Ammon's horn (tissue), 1 donor: Measurements from ENCODE around the gene DNAJA2.
"Not testable (repeated sequence)": the region's sequence is repeated elsewhere in the genome, so short reads cannot be mapped to it uniquely, and the experiment has no call there.

ENCODE experiments used
- DNase-seq: peaks from one replicate; pipeline ENCODE4 v3.0.0-alpha.2; 2016; ENCODE audit warnings: low spot score

Gene DNAJA2

DNA sequence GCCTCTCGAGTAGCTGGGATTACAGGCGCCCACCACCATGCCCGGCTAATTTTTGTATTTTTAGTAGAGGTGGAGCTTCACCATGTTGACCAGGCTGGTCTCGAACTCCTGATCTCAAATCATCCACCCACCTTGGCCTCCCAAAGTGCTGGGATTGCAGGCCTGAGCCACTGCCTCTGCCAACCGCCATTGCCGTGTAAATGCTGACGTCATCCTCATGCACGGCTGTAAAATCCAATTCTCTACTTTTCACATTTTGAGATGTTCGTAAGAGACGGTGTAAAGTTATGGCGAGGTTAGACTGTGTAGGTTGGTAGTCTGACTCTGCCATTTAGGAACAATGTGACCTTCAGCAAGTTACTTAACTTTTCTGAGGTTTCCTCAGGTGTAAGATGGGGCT is 1.7 kb upstream of the DNAJA2 start:
- no peak for DNase-seq

- DNase-seq = no peak
These were observed 878 bp upstream of the DNAJA2 start for GRCh38 chr16:46974352-46974751.

GRCh38 chr16:46973996-46974324 is 486 bp upstream of the DNAJA2 start:
- no peak for DNase-seq

- DNase-seq = peak; percentile 15
These were observed 856 bp downstream of the DNAJA2 start for GRCh38 chr16:46972429-46973206.

GRCh38 chr16:46971271-46971670 is 2.2 kb downstream of the DNAJA2 start:
- DNase-seq = no peak

DNA sequence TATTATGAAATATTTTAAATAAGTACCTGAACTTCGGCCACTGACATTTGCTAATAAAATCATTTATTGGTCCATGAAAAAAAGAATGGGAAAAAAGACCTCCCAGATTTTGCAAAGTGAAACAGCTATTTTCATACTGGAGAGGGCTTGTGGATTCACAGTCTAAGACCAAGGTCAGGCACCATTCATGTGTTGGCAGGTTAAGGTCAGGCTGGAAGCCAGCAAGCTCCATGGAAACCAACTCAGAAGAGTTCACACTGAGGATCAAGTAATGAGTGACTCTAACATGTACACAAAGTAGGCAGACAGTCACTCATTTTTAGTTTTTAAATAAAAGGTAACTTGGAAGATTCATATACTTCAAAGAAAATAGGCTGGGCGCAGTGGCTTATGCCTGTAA is 3.4 kb downstream of the DNAJA2 start:
- peak; percentile 38 for DNase-seq

DNA sequence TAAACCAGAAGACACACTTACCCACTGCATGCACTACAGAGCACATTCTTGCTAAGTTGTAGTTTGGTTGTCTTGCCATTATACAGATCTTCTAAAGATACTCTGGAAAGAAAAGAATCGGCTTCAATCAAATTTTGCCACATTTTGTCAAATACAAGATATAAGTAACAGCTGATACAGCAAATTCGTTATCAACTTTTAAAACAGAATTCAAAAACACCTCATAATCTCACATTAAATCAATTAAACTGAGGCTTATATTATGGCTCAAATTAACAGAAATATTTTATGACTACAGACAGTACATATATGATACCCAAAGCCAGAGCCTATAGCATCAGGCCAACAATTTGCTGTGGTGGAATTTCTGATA is 5.4 kb downstream of the DNAJA2 start:
- DNase-seq = no peak

DNA sequence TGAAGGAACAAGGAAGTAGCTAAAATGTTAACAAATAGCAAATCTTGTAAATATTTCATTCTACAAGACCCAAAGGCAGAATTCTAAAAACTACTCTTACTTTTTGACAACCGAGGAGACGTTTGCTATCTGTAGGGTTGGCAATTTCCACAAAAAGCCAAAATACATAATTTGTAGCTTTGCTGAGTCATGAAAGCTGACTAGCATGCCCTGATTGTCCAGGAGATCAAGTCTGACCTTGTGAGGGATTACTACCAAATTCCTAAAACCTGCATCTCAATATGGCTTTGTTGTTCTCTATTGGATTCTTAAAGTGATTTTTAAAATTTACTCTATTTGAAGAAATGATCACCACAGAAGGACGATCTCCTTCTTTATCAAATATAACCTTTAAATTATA is 10.8 kb downstream of the DNAJA2 start:
- no peak for DNase-seq

DNA sequence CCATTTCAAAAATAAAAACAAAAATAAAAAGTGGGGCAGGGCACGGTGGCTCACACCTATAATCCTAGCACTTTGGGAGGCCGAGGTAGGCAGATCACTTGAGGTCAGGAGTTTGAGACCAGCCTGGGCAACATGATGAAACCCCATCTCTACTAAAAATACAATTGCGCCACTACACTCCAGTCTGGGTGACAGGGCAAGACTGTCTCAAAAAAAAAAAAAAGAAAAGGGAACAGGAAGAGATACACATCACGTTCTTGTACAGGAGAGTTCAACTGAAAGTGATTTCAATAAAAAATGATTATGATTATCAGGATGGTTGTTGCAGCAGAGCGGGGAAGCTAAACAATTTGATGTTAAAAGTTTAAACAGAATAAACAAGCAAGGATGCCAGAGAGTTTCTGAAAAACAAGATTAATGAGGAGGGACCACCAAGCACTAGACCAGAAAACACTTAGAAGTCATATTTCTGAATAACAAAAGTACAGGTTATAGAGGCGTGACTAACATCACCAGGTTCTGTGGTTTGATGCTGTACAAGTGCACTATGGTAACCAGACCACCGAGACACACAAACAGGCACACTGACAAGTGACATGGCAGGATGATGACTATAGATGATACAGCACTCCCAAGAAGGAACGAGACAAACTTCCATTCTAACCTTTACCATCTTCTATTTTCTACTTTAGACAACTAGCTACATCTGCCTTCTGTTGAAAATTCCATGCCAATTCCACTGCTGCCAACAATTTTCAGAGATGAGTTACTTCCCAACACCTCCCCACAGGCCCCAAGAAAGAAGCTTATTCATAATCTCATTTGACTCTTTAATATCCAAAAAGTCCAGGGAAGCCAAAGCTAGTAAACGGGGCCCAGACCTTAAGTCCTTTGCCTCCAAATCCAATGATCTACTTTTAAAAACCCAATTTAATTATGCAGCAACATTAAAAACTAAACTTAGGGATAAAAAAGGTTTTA is 11.8 kb downstream of the DNAJA2 start:
- peak; percentile 13 for DNase-seq

- no peak for DNase-seq
These were observed 18.9 kb downstream of the DNAJA2 start for GRCh38 chr16:46954562-46954961.

DNA sequence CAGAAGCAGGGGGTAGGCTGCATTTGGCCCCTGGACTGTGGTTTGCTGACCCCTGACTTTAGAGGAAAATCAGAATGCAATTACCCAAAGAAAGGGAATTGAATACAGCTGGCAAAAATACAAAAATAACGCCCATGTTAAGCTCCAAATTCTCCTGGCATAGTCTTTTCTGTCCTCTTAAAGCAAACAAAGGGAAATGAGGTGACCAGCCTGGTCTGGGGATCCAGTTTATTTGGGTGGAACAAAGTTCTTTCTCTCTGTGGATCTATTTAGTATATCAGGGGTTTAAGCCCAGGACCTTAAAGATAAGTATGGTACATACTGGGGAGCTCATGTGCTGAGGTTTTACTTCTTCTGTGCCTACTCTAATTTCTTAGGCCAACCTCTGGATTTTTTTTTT is 23.5 kb downstream of the DNAJA2 start:
- no peak for DNase-seq

DNA sequence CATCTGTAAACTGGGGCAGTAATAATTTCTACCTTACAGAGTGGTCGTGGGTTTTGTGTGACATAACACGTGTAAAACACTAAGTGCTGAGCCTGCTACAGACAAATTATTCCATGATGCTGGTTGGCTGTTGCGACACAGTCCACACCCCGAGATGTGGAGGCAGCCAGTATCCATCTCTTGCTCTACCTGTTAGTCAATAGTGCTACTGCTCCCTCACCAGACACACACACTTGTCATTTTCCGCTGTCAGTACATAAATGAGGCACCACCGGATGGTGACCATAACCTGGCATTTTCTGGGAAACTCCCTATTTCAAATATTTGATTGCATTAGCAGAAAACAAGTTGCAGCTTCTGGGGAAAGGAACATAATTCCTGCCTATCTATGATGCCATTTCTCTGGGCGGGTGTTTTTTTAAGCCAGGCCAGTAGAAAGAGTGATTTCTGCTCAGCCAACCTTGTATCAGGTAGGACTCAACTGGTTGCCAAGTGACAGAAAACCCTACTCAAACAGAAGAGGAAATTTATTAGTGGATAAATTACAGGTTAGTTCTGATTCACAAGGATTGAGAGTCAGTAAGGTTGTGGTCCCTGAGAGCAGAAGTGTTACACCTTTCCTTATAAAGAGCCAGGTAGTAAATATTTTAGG is 24.1 kb downstream of the DNAJA2 start:
- DNase-seq = no peak

DNA sequence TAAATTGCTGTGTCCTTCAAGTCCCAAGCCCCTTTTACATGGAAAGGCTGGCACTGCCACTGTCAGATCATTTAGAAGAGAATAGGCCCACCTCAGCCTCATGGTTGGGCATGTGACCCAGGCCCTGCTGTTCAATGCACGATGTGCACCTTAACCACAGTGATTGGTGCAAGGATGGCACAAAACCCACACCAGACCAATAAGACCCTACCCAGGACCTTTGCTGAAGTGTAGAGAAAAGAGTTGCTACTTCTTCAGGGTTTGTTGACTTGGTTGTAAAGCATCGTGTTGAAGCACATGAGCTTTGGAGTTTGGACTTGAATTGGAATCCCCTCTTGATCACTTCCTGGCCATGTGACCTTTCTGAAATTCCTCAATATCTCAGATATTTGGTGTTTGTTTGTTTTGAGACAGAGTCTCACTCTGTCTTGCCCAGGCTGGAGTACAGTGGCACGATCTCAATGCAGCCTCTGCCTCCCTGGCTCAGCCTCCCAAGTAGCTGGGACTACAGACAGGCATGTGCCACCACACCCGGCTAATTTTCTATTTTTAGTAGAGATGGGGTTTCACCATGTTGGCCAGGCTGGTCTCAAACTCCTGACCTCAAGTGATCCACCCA is 24.8 kb downstream of the DNAJA2 start:
- no peak for DNase-seq

DNA sequence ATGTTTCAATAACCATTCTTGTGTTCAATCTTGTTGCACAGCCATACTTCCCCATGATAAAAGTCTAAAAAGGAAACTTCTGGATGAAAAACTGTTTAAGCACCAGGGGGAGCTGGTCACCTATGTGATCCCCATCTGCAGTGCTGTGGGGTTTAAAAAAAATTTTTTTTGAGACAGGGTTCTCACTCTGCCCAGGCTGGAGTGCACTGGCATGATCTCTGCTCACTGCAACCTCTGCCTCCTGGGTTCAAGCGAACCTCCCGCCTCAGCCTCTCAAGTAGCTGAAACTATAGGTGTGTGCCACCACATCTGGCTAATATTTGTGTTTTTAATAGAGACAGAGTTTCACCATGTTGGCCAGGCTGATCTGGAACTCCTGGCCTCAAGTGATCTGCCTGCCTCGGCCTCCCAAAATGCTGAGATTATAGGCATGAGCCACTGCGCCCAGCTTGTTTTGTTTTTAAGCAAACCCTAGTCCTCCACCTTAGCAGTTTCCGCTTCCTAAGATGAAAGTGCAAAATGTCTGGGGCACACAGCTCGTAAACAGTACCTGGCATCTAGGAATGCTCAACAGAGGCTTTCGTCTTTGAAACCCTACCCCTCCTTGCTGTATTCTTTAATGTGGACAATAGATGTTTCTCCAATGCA is 25.4 kb downstream of the DNAJA2 start:
- DNase-seq = no peak

GRCh38 chr16:46944713-46945112 is 28.8 kb downstream of the DNAJA2 start:
- DNase-seq = not testable (repeated sequence)

DNA sequence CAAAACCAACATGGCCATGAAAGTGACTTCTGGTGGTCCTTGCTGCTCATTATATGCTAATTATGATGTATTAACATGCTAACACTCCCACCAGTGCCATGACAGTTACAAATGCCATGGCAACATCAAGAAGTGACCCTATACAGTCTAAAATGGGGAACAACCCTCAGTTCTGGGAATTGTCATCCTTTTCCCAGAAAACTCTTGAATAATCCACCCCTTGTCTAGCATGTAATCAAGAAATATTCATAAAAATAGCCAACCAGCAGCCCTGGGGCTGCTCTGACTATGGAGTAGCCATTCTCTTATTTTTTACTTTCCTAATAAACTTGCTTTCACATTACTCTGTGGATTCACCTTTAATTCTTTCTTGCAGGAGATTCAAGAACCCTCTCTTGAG is 35.9 kb downstream of the DNAJA2 start:
- DNase-seq = no peak

GRCh38 chr16:46932802-46933201 is 40.7 kb downstream of the DNAJA2 start:
- no peak for DNase-seq

GRCh38 chr16:46930861-46931260 is 42.6 kb downstream of the DNAJA2 start:
- DNase-seq = no peak

DNA sequence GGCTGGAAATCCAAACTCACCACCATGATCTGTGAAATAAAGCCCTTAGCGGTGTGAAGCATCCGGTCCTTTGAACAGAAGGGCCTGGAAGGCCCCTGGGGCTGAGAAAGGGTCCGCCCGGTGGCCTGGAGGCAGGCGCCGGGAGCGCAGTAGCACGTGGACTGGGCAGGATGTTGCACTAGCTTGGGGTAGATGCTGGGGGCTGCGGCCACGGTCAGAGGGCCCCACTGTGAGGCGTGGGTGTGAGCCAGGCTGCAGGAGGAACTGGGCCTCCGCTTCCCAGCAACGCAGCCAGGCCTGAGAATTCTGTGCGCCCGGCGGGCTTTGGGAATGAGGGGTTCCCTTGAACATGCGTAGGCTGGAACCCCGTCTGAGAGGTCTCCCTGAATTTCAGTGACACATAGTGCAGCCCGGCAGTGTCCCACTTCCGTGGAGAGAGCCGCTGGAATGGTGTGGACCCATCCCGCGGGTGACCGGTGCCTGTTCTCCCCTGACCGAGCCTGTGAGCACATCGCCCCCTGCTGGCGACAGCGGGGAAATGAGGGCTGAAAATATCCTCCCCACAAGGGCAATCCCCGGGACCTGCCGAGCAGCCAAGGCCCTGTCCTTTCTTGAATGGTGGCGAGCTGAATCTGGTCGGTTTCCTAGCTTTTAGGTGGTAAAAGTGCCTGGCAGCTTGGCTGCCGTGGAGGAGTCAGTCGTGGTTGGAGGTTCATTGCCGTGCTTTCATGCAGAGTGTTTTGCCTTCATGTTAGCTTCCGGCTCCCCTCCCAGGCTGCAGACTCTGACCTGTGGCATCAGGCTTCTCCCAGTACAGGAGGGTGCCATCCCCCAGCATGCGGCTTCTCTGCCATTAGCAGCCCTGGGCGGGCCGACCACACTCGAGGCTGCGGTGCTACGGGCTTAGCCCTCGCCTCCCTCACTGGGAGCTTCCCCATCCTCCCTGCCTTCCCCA is 43.8 kb downstream of the DNAJA2 start:
- peak; percentile 88 for DNase-seq

- no peak for DNase-seq
These were observed 44.7 kb downstream of the DNAJA2 start for GRCh38 chr16:46928811-46929210.

DNA sequence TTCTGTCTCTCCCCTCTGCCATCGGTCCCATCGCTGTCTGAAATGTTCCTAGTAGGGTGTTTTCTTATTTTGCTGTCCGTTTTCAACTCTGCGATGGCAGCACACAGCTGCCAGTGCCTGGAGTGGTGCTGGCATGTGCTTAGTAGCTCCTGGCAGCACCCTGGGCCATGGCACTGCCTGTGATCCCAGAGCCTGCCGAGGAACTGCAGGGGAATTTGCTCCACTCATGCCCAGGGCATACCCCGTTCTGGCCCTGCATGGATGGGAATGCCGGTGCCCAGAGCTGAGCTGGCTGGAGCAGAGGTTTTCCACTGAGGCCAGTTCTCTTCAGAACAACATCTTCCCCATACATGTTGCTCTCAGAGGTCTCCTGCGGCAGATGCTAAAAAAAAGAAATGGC is 46.2 kb downstream of the DNAJA2 start:
- DNase-seq = no peak
